T-helper 22 cell (primary cell): ENCODE data around the gene TGFBR3.
A peak's percentile ranks its signal among the peaks of the same experiment; 100 is the strongest.

ENCODE experiments used
- DNase-seq: peaks from one replicate; pipeline ENCODE4 v3.0.0-alpha.2; 2020; ENCODE audit warnings: low read depth

Gene TGFBR3

DNA sequence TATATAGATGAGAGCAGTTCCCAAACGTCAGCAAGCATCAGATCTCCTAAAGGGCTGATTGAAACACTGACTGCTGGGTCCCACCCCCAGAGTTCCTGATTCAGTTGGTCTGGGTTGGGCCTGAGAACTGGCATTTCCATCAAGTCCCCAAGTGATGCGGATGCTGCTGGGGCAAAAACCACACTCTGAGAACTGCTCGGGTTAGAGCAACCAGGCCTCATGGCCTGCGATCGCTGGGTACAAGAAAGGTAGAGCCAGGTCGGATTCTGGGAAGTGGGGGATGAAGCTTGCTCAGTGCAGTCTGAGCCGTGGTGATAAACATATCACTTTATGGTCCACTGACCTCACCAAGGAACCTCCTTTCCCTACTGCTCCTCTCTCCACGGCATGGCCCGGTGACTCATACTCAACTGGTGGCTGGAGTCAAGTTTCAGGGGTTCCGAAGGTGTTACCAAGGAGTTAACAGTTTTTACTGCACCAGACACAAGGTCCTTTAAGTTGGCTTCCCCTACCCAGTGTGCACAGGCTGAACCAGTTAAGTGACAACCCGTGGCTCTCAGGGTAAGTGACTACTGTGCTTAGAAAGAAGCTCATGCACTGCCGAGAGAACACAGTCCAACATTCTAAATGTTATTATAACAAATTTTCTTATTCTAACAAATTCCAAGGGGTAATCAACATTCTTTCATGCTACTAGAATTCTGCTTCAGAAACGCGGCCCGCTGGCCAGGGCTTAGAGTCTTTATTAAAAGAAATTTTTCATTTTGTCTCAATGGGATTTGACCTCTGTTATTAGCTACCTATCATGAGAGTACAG is 153.5 kb downstream of the TGFBR3 start:
- no peak for DNase-seq

DNA sequence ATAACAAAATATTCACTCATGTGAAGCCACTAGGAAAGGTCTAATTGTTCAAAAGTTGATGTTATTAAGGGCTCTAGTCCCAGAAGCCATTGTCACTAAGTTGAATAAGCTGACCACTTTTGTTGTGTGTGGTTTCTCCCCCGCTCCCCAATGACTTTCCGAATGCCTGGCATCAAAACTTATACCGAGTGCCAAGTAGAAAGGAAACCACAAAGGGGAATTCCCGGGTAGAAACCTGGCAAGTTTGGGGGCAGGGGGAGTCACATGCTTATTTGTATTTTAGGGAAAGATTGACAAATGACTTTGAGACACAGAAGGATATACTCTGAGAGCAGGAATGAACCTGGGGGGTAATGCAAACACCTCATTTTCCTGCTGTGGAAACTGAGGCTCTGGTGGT is 154.1 kb downstream of the TGFBR3 start:
- peak; percentile 27 for DNase-seq

- no peak for DNase-seq
Measured at GRCh38 chr1:91730801-91731732, 154.9 kb downstream of the TGFBR3 start.

DNA sequence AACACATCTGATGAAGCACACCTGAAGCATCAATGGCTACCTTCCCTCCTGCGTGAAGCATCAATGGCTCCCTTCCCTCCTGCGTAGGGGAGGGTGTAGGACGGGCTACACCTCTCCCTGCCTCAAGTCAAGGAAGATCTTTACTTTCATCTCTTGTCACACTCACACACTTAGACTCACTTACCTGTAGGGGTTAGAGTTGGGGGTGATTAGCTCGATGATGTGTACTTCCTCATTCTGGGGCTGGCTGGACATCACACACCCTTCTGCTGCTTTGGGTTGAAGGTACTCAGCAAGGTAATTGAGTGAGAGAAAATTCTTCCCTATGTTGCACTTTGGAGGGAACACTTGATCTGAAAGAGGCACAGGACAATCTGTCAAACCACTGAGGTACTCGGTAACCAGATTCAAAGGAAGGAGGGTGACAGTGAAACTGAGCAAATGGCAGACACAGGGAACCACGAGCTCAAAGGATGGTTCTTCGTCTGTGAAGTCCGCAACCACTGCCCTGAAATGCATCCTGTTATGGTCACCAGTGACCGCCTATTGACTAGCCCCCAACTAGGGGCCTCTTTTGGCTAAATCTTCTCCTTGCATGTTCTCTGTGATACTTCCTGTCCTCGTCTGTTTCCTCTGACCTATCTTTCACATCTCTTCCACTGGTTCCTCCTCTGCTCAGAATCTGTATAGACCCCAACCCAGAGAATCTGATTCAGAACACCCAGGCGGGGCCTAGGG is 156.2 kb downstream of the TGFBR3 start:
- no peak for DNase-seq

GRCh38 chr1:91727763-91728162 is 158.2 kb downstream of the TGFBR3 start:
- no peak for DNase-seq

DNA sequence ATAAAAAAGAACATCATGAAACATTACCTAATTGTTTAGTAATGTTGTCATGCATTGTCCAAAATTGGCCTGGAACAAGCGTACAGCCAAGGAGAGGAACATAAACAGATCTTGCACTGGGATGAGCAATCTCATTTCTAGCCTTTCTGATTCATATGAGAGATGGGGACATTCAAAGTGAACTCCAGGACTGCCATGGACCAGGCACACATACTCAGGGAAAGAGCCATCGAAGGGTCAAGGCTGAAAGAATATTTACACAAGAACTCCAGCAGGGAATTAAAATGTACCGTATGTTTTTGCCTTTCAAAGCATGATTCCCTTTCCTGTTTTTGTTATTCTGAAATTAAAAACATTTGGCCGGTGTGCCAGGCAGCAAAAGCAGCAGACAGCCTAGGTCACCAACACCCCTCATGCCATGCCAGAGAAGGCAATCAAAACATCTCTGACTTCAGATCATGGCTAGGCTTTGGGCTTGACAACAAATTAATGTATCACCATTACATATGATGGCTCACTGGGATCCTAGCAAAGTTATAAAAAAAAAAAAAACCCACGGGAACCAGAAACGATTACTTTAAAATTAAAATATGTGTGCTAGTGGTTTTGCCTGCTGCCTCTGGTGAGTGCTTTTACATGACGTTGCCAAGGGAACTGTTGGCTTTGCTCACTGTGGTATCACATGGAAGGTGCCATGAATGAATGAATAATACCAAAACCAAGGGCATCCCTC is 159.8 kb downstream of the TGFBR3 start:
- DNase-seq, result no peak

- no peak for DNase-seq
Measured at GRCh38 chr1:91725618-91725988, 160.3 kb downstream of the TGFBR3 start.

DNA sequence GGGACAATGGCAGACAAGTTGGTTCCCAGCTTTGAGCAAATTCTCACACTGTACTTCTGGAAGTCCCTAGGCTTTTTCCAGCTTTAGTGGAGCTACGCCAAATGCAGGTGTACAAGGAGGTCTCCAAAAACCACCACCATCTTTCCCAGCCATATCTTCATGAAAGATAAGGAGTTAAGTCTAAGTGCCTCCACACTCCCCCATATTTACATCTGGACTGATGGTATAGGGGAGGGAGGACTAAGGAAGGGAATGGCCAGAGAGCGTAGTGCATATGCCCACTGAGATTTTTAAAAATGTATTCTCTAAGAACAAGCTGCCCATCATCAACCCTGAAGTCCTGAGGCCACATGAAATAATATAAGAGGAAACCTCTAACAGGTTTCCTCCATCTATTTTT is 161.3 kb downstream of the TGFBR3 start:
- no peak for DNase-seq

DNA sequence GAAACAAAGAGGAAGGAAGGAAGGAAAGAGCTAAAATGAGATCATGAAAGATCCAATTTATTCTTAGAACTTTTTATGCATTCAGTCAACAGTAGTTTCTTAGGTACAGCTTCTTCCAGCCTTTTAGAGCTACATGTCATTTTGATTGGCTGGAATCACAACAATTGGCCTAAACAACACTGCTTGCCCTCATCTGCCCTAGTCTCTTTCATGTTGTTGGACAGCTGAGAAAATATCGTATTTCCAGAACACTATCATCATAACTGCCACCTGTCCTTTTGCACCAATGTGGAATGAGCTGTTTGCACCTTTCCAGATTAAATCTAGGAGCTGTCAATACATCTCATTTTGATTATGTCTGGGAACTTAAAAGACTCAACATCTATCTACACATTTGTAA is 161.7 kb downstream of the TGFBR3 start:
- DNase-seq, result no peak

GRCh38 chr1:91720044-91720443 is 165.9 kb downstream of the TGFBR3 start:
- DNase-seq, result no peak

GRCh38 chr1:91718877-91719276 is 167.1 kb downstream of the TGFBR3 start:
- DNase-seq, result no peak

DNA sequence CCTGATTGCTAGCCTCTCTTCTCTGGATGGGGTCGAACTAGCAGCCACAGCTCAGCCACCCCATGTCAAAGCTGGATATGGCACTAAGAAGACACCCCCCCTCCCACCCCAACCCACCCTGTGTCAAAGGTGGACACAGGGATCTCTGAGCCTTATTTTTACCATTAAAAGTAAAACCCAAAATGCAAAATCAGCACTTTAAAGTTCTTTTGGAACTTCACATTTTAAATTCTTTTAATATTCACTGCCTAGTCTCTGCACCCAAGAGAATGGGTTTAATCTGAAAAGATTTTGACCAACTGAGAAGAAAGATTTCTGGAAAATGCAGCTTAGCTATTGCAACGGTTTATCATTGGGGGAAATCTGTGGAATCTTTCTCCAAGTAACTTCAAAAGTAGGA is 167.6 kb downstream of the TGFBR3 start:
- no peak for DNase-seq

- DNase-seq, result no peak
Measured at GRCh38 chr1:91717839-91718238, 168.1 kb downstream of the TGFBR3 start.

DNA sequence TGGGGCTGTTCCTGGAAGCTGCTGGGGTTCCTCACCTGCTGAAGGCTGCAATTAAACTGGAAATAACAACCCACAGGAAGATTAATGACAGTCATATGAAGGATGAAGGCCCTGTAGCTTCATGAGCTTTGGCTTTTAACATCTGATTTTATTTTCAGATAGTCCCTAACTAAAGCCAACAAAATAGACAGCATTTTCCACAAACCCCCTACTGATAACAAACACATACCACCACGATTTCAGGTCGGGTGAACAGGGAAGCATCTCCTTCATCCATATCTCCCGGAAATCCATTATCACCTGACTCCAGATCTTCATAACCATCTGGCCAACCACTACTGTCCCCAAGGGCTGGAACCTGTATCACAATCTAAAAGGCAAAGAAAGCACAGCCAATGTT is 169.6 kb downstream of the TGFBR3 start:
- no peak for DNase-seq

DNA sequence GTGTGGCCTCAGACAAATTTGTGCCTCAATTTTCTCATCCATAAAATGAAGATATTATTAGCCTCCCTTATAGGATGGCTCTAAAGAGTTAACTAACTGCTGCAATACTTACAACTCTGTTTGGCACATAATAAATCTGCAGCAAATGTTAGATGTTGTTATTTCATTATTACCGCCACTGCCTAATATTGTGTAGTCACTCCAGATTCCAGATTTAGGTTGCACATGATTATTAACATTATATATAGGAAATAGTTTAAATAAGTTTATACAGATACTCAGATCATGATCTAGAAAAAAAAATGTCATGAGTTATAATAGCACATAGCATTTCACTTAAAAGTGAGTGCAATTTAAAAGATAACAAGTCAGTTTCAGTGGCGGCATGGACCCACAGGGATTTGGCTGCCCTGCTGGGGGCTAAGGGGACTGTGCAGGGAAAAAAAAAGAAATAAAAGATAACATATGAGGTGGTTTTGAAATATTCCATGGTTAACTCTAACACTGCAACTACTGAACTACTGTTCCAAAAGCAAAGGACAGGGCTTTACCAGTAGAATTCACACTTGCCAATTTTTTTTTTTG is 170.4 kb downstream of the TGFBR3 start:
- no peak for DNase-seq

DNA sequence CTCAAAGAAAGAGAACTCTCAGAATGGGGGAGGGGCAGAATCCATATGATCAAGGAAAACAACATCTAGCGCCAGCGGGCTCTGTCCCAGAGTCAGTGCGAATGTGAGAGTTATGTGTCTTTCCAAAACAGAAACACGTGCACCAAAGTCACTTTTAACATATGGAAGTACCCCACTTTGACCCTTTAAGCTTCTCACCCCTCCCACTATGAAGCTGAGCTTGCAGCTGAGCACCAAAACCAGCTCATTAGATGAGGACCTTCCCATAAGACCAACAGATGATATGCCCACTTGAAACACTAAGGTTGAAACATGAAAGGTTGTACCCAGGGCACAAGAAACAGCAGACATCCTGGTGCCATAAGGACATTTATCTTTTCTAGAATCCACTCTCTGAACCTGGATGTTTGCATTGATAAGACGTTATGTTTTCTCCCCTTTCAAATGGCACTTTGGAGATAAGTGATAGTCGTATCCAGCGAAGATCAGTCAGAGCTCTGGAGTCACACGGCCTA is 171.0 kb downstream of the TGFBR3 start:
- DNase-seq, result no peak

DNA sequence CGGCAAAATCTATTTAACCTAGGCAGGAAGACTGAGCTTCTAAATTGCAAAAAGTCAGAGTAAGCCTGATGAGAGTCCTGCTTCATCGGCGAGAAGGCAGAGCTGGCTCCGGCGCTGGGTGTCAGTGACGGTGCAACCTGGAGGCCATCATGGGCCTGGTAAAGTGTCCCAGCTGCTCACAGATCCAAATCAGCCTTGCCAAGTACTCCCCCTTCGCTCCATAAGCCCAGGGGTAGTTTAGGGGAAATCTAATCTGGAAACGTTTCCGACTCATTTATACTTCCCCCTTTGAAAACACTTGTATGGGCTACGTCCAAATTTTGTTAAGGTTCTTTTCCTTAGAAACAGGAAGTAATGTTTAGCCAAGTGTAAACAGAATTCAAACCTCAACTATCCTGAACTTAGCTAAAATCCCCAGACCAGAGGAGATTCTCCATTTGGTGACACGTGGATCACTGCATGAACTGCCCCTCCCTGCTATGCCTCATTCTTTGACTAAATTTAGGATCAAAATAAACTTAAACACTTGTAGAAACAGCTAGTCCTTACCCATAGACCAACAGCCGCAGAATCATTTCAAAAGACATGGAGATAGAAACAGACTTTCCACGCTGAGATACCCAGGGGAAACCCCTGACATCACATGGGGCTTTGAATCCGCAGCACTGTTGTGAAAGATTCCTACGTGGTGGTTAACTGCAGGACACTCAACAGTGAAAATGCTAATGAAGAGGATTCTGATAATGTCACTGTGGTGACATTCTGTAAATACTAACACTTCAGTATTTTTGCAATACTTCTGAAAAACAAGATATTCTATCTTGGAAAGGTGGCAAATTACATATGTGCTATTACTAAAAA is 172.7 kb downstream of the TGFBR3 start:
- DNase-seq, result no peak

- no peak for DNase-seq
Measured at GRCh38 chr1:91712393-91712792, 173.6 kb downstream of the TGFBR3 start.

GRCh38 chr1:91711504-91712247 is 174.3 kb downstream of the TGFBR3 start:
- DNase-seq, result no peak

DNA sequence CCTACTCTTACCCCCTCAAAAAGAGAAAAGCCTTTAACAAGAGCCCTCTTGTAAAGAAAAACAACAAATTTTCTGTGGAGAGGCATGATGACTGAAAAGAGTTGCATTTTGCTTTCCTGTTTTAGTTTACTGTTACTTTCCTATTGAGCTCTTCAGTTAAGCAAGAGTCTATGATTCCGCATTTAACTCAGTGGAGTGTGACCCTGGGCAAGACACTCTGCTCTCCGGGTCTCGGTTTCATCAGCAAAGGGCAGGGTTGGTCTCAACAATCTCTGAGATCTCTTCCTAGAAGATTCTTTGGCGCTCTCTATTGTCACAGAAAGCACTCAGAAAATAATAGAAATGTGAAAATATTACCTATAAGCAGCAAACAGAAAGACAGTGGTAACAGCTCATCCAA is 175.7 kb downstream of the TGFBR3 start:
- no peak for DNase-seq
